Adipocyte (in vitro differentiated cells): ENCODE measurements around the gene BCAM.

Experiments used
- DNase-seq: peaks from one replicate; pipeline ENCODE4 v3.0.0-alpha.2; 2015; ENCODE audit warnings: low read depth
- H3K27me3 ChIP-seq: replicated peaks from 2 replicates; pipeline ENCODE4 v1.7.0; 2013; ENCODE audit warnings: mild to moderate bottlenecking, low read length, moderate library complexity; ENCODE audit not compliant: control insufficient read depth, insufficient read depth
- H3K36me3 ChIP-seq: 2 replicates; pipeline ENCODE4 v1.7.0; 2013; ENCODE audit warnings: low read length, mild to moderate bottlenecking, moderate library complexity; ENCODE audit not compliant: control insufficient read depth, insufficient read depth, severe bottlenecking
- H3K4me1 ChIP-seq: 2 replicates; pipeline ENCODE4 v1.7.0; 2013; ENCODE audit warnings: mild to moderate bottlenecking, low read length, moderate library complexity; ENCODE audit not compliant: control insufficient read depth, insufficient read depth
- H3K4me3 ChIP-seq: 2 replicates; pipeline ENCODE4 v1.7.0; 2013; ENCODE audit warnings: mild to moderate bottlenecking, low read length, moderate library complexity
- H3K9ac ChIP-seq: 2 replicates; pipeline ENCODE4 v1.7.0; 2013; ENCODE audit warnings: mild to moderate bottlenecking, low read length, moderate library complexity
- H3K9me3 ChIP-seq: 2 replicates; pipeline ENCODE4 v1.7.0; 2013; ENCODE audit warnings: mild to moderate bottlenecking, low read length, moderate library complexity; ENCODE audit not compliant: control insufficient read depth

BCAM gene

GRCh38 chr19:44845612-44846454 is 36.9 kb downstream of the BCAM start, which contains the start of gene NECTIN2:
Gene NECTIN2 (plus strand): TSS chr19:44846297. CDS start chr19:44846526, 229 bp downstream.
- no peaks in the 10 kb centered on the region for H3K9me3 ChIP-seq

GRCh38 chr19:44846455-44847143 is 37.7 kb downstream of the BCAM start:
- Histone ChIP-seq H3K4me3 (peak overlapping the region; percentile 98), H3K9me3 (no peaks in the 10 kb centered on the region), H3K27me3 (no peaks in the 10 kb centered on the region), H3K4me1 (peaks cover 19% of the 10 kb centered on the region), H3K36me3 (no peaks in the 10 kb centered on the region), H3K9ac (peak overlapping the region; percentile 98)
- DNase-seq: peak; percentile 63

More at GRCh38 chr19:44845612-44846454, 36.9 kb downstream of the BCAM start, which contains the start of gene NECTIN2:
- no peaks in the 10 kb centered on the region for H3K27me3 ChIP-seq
- peaks cover 19% of the 10 kb centered on the region for H3K4me1 ChIP-seq
- DNase-seq: peak; percentile 100
- peak within 1 kb of the TSS; percentile 98 for H3K9ac ChIP-seq
- H3K4me3 ChIP-seq: peak within 1 kb of the TSS; percentile 98
- no peaks in the 10 kb centered on the region for H3K36me3 ChIP-seq

DNA sequence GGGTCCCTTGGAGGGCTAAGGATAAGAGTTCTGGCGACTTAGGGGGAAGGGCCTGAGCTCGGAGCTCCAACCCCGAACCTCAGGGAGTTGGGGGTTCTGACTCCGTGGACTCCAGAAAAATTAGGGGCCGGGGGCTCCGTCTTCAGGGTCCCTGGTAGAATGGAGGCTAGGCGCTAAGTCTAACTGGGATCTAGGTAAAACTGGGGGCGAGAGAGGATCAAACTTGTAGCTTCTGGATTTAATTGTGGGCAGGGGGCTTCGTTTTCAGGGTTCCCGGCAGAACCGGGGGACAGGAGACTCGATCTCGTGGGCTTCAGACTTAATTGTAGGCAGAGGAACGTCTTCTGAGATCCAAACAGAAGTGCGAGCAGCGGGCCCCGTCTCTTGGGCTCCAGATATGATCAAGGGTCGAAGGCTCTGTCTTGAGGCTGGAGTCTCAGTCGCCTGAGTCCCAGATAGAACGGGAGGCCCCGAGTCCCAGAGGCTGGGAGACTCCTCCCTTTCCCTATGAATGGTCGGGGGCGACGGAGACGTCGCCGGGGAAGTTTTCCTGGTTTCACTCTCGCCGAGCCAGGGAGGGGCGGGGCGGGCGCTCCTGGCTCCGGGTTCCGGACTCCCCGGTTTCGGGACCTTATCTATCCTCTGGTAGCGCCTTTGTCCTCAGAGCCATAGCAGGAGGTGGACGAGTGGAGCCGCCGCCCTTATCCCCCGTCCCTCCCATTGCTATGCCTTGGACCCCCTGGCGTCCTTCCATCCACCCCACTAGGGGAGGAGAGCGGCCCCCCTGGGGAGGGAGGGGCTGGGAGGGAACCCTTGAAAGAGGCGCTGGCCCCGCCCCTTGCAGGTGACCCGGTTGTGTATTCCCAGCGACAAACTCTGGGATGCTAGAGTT is 38.5 kb downstream of the BCAM start:
- Histone ChIP-seq H3K4me3 (peak overlapping the region; percentile 98), H3K36me3 (no peaks in the 10 kb centered on the region), H3K4me1 (peaks cover 19% of the 10 kb centered on the region), H3K9ac (peak overlapping the region; percentile 98), H3K9me3 (no peaks in the 10 kb centered on the region), H3K27me3 (no peaks in the 10 kb centered on the region)
- DNase-seq: peak; percentile 90

DNA sequence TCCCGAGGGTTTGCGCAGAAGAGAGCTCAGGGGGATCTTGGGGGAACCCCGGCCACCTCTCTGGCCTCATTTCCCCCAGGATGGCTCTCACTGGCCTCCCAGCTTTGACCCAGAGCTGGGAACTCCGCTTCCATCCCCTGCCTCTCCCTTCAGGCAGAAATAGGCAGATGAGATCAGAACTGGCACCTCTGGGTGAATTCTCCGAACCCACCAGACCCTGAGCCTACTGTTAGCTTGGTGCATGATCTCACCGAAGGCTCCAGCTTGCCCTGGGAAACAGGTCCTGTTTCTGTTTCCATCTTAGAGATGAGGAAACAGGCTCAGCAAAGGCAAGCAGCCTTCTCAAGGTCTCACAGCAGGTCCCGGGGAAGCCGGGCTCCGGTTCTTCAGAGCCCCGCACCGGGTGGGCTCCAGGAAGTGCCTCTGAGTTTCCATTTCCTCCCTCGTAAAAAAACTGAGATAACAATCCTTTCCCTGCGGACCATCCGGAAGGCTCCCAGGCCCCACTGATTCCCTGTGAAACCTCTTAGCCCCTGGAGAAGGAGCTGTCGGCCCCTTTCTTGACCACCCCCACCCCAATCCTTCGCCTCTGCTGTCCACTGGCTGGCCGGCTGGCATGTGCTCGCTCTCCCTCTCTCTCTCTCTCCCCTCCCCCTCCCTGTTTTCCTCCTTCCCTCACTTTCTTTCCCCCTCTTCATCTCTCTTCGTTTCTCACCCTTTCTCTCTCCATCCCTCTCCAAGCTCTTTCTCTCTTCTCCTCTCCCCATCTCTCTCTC is 39.3 kb downstream of the BCAM start:
- Histone ChIP-seq H3K9me3 (no peaks in the 10 kb centered on the region), H3K4me3 (peak overlapping the region; percentile 98), H3K4me1 (peaks cover 19% of the 10 kb centered on the region), H3K27me3 (no peaks in the 10 kb centered on the region), H3K36me3 (no peaks in the 10 kb centered on the region), H3K9ac (peak overlapping the region; percentile 98)
- DNase-seq: peak; percentile 74

DNA sequence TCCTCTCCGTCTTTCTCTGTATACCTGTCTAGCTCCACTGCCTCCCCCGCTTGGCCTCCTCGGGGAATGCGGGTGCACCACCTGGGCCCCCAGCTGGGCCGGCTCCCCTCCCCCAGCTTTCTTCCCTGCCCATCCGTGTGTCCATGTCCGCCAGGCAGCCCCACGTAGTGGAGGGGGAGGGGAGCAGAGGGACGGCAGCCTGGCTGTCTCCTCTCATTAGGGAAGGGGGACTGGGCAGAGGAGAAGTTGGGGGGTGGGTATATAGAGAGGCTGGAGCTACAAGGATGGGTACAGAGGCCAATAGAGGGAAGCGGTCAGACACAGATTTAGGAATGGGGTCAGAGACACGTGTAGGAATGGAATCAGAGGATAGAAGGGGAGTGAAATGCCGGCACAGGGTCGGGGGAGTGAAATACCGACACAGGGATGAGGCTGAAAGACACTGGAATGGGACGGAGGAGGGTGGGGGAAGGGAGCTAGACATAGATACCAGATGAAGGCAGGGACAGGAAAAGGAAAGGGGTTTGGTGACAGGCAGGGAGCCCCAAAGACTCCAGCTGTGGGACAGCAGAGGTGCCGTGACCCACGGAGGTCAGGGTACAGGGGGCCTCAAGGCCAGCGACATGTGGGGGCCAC is 40.0 kb downstream of the BCAM start:
- Histone ChIP-seq H3K27me3 (no peaks in the 10 kb centered on the region), H3K4me3 (peak overlapping the region; percentile 98), H3K36me3 (no peaks in the 10 kb centered on the region), H3K4me1 (peaks cover 19% of the 10 kb centered on the region), H3K9me3 (no peaks in the 10 kb centered on the region), H3K9ac (peak overlapping the region; percentile 98)
- DNase-seq: peak; percentile 36

DNA sequence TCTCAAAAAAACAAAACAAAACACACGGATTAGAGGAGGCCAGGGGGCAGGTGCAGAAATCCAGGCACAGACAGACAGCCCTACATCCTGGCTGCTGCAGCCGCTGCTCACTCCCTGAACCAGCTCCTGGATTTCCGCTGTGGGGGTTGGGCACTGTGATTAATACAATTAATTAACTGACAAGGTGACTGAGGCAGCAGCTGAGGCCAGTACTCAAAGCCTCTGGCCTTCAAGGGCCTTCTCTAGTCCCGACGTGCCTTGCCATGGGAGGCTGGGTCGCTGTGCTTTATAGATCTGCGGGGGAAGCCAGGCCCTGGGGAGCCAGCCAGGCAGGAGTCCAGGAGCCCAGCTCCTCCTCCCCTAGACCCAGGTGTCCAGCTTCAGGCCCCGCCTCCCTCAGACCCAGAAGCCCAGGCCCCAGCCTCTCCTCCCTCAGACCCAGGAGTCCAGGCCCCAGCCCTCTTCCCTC is 41.8 kb downstream of the BCAM start:
- Histone ChIP-seq H3K4me3 (no peak overlapping the region), H3K9me3 (no peaks in the 10 kb centered on the region), H3K4me1 (peaks cover 19% of the 10 kb centered on the region), H3K27me3 (no peaks in the 10 kb centered on the region), H3K9ac (no peak overlapping the region), H3K36me3 (no peaks in the 10 kb centered on the region)
- DNase-seq: no peak

- Histone ChIP-seq H3K4me1 (peaks cover 19% of the 10 kb centered on the region), H3K27me3 (no peaks in the 10 kb centered on the region), H3K9me3 (no peaks in the 10 kb centered on the region), H3K36me3 (no peaks in the 10 kb centered on the region), H3K4me3 (no peak overlapping the region), H3K9ac (no peak overlapping the region)
- DNase-seq: no peak
These were observed 42.5 kb downstream of the BCAM start for GRCh38 chr19:44851427-44851826.

DNA sequence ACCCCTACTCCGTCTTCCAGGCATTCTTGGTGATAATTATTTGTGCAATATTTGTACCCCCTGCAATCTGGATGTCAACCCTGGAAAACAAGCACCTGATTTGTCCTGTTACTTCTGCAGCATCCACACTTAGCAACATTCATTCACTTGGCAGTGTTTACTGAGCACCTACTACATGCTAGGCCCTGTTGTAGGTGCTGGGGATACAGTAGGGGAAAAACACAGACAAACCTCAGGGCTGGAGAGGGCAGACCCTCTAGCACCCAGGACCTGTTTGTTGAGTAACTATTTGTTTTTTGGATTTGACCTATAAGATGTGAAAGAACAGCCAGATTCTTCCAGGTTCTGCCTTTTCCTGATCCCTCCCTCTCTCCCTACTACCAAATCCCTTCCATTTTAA is 46.7 kb downstream of the BCAM start:
- Histone ChIP-seq H3K9ac (no peak overlapping the region), H3K4me3 (no peak overlapping the region), H3K27me3 (no peaks in the 10 kb centered on the region), H3K4me1 (no peaks in the 10 kb centered on the region), H3K36me3 (peaks cover 3% of the 10 kb centered on the region), H3K9me3 (no peaks in the 10 kb centered on the region)
- DNase-seq: no peak

DNA sequence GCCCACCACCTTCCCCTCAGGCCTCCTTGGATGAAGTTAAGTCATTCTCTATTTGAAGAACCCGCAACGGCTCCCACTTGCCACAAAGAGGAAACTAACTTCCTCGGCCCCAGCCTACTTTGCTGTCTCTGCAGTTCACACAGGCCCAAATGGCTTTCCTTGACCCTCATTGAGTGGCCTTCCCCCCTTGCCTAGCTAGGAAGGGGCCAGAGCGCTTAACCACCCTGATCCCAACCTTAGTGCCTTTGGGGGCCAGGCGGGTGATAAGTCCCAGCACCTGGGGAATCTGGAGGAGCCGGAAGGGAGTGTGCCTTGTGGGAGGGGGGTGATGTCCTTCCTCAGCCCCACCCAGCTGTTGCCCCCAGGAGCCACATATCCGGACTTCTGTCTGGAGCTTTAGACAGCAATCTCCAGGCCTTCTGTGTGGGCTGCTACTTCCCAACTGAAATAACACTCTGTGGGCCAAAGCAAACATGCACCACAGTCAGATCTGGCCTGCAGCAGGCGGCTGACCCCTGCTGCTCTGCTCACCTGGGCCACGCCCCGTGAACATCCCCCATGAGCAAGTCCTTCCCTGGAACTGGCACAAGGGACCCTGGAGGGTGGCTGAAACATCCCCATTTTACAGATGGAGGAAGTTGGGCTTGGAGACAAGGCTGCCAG is 47.6 kb downstream of the BCAM start:
- Histone ChIP-seq H3K9ac (no peak overlapping the region), H3K4me1 (no peaks in the 10 kb centered on the region), H3K4me3 (no peak overlapping the region), H3K9me3 (no peaks in the 10 kb centered on the region), H3K36me3 (peaks cover 3% of the 10 kb centered on the region), H3K27me3 (no peaks in the 10 kb centered on the region)
- DNase-seq: no peak
